Measurements from ENCODE around the gene CDK4.
A peak's percentile ranks its signal among the peaks of the same experiment; 100 is the strongest.

CDK4 gene

GRCh38 chr12:57765003-57765697 is 13.0 kb upstream of the CDK4 start:
- TF ChIP-seq CTCF (IDR thresholded peaks at IDR 0.05): no peak

DNA sequence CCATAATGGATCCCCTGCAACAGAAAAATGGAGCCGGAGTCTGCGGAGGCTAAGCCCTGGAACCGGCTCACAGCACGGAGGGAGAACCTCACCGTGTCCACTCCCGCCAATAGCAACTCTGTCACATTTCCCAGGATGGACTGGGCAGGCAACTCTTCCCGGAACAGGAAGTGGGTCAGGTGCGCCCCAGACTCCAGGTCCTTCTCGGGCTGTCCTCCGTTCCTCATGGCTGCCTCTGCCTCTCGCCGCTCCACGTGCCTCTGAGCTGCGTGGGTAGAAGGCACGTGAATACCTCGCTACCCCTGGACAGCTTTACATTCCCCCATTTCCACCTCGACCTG is 12.5 kb upstream of the CDK4 start:
- TF ChIP-seq CTCF (IDR thresholded peaks at IDR 0.05): no peak

GRCh38 chr12:57763881-57764661 is 12.0 kb upstream of the CDK4 start:
- no peak for TF ChIP-seq CTCF (IDR thresholded peaks at IDR 0.05)

DNA sequence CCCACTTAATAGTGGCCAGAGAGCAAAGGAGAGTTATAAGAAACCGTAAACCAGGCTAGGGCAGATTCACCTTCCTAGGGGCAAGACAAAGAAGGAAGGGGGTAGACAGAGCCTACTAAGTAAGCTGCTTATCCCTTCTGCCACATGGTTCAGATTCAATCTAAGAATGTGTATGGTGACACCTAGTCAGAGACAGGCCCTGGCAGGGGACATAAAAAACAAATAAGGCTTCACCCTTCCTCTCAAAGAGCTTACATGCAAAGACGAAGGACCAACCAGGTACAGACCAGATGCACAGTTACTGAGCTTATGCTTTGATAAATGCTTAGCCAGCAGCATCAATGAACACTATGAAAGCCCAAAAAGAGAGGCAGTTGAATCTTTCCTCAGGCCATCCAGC is 10.4 kb upstream of the CDK4 start:
- no peak for TF ChIP-seq CTCF (IDR thresholded peaks at IDR 0.05)

- no peak for TF ChIP-seq CTCF (IDR thresholded peaks at IDR 0.05)
Measured at GRCh38 chr12:57761391-57761998, 9.4 kb upstream of the CDK4 start.

- TF ChIP-seq CTCF (IDR thresholded peaks at IDR 0.05): no peak
Measured at GRCh38 chr12:57760347-57760982, 8.4 kb upstream of the CDK4 start.

DNA sequence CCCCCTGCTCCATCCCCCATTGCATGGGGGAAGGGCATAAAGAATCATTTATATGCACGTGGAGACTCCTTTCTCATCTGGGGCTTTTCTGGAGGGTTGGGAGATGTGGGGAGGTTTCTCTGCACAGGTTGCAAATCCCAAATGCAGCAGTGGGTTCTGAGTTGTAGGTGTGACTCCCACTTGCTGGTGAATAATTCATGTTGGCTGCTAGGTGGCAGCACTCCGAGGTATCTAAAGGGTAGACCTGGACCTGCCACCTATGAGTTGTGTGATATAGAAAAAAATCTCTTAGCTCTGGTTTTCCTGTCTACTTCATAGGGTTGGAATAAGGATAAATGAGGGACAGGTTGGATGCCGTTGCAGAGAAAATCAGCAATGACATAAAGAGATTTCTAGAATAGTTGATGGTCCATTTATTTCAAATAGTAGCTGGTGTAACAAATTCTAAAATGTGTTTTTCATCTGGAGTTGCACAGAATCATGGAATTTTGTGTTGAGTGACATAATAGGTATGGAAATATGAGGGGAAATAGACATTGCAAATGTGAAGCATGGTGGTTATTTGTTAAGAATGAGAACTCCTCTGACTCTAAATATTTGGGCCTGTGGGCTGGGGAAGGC is 7.4 kb upstream of the CDK4 start:
- TF ChIP-seq CTCF (IDR thresholded peaks at IDR 0.05): peak; percentile 71
